Neural cell (in vitro differentiated cells): ENCODE measurements around the gene MRC2. TPM values are rescaled to one million over a fixed set of nuclear protein-coding genes. Genes with fewer than 3 reads are reported as not detected.

Experiments used
- H2AFZ ChIP-seq: fragments of 200-600, 300-800 bp; sonication (generic), shearing (Covaris generic); 2 replicates; pipeline ENCODE4 v1.6.0; 2014; ENCODE audit warnings: low read depth, mild to moderate bottlenecking, antibody characterized with exemption, low read length, moderate library complexity
- H3F3A ChIP-seq: fragments of 200-600 bp; shearing (Covaris generic); 2 replicates; pipeline ENCODE4 v1.6.1; 2016; ENCODE audit warnings: mild to moderate bottlenecking, moderate library complexity, mixed read lengths, antibody characterized with exemption, low read length; ENCODE audit not compliant: insufficient read depth, poor library complexity, severe bottlenecking
- H3K27ac ChIP-seq: fragments of 200-600, 300-800 bp; sonication (generic), shearing (Covaris generic); 2 replicates; pipeline ENCODE4 v1.5.1; 2014; ENCODE audit warnings: mild to moderate bottlenecking, low read length, moderate library complexity
- H3K27me3 ChIP-seq: fragments of 300-800, 200-600 bp; sonication (generic), shearing (Covaris generic); 2 replicates; pipeline ENCODE4 v1.6.0; 2014; ENCODE audit warnings: mild to moderate bottlenecking, low read depth, low read length, moderate library complexity; ENCODE audit not compliant: insufficient read depth
- H3K36me3 ChIP-seq: fragments of 300-800, 200-600 bp; sonication (generic), shearing (Covaris generic); 2 replicates; pipeline ENCODE4 v1.5.1; 2014; ENCODE audit warnings: mild to moderate bottlenecking, antibody characterized with exemption, low read length, moderate library complexity; ENCODE audit not compliant: insufficient read depth
- H3K4me2 ChIP-seq: fragments of 300-800, 200-600 bp; sonication (generic), shearing (Covaris generic); 2 replicates; pipeline ENCODE4 v1.6.0; 2014; ENCODE audit warnings: mild to moderate bottlenecking, low read length
- H3K4me3 ChIP-seq: fragments of 300-800, 200-600 bp; sonication (generic), shearing (Covaris generic); 2 replicates; pipeline ENCODE4 v1.5.1; 2014; ENCODE audit warnings: mild to moderate bottlenecking, low read length, moderate library complexity
- H3K79me2 ChIP-seq: fragments of 200-600 bp; shearing (Covaris generic); replicated peaks from 2 replicates; pipeline ENCODE4 v1.6.0; 2014; ENCODE audit warnings: mild to moderate bottlenecking, low read length, moderate library complexity; ENCODE audit not compliant: insufficient read depth
- H3K9ac ChIP-seq: fragments of 300-800, 200-600 bp; sonication (generic), shearing (Covaris generic); 2 replicates; pipeline ENCODE4 v1.6.1; 2016; ENCODE audit warnings: mild to moderate bottlenecking, low read length, mixed read lengths
- H3K9me2 ChIP-seq: fragments of 200-600 bp; shearing (Covaris generic); 2 replicates; pipeline ENCODE4 v1.6.1; 2016; ENCODE audit warnings: mild to moderate bottlenecking, low read length, mixed read lengths; ENCODE audit not compliant: insufficient read depth
- H3K9me3 ChIP-seq: fragments of 200-600, 300-800 bp; sonication (generic), shearing (Covaris generic); 2 replicates; pipeline ENCODE4 v1.6.1; 2016; ENCODE audit warnings: mild to moderate bottlenecking, mixed run types, low read length, moderate library complexity, mixed read lengths
- H4K20me1 ChIP-seq: fragments of 200-600 bp; shearing (Covaris generic); 2 replicates; pipeline ENCODE4 v1.6.1; 2016; ENCODE audit warnings: mild to moderate bottlenecking, mixed run types; ENCODE audit not compliant: insufficient read depth
- EP300 ChIP-seq: fragments of 450-650 bp; conservative IDR thresholded peaks from 2 replicates; pipeline ENCODE4 v1.6.1; 2014; ENCODE audit warnings: antibody characterized with exemption, mild to moderate bottlenecking, moderate library complexity; ENCODE audit not compliant: poor library complexity, severe bottlenecking
- EZH2 ChIP-seq: fragments of 200-600, 300-800 bp; shearing (Covaris generic), sonication (generic); IDR thresholded peaks from 2 replicates; pipeline ENCODE4 v1.6.1; 2014; ENCODE audit warnings: antibody characterized with exemption, low read length, borderline replicate concordance, mild to moderate bottlenecking; ENCODE audit not compliant: insufficient read depth, poor library complexity, severe bottlenecking
- MXI1 ChIP-seq: fragments of 450-650 bp; conservative IDR thresholded peaks from 2 replicates; pipeline ENCODE4 v1.6.1; 2014; ENCODE audit warnings: antibody characterized with exemption, mild to moderate bottlenecking; ENCODE audit not compliant: poor library complexity, severe bottlenecking
- POLR2AphosphoS5 ChIP-seq: IDR thresholded peaks from 2 replicates; pipeline ENCODE4 v1.6.1; 2012
- RAD21 ChIP-seq: fragments of 450-650 bp; conservative IDR thresholded peaks from 2 replicates; pipeline ENCODE4 v1.6.1; 2014; ENCODE audit warnings: antibody characterized with exemption, mild to moderate bottlenecking, moderate library complexity
- SMC3 ChIP-seq: fragments of 450-650 bp; conservative IDR thresholded peaks from 2 replicates; pipeline ENCODE4 v1.6.1; 2014; ENCODE audit warnings: antibody characterized with exemption, mild to moderate bottlenecking, moderate library complexity; ENCODE audit not compliant: poor library complexity
- TAF1 ChIP-seq: IDR thresholded peaks from 2 replicates; pipeline ENCODE4 v1.6.1; 2012; ENCODE audit warnings: low read depth
- polyA plus RNA-seq: library from polyadenylated mRNA; depleted of rRNA; stranded (reverse); fragments of >200 nt; gene quantifications from 2 replicates; pipeline ENCODE4 v1.2.3, GENCODE V29; 2014
- TF ChIP-seq, protein P1 (sequence below): fragments of 450-650 bp; IDR thresholded peaks from 2 replicates; pipeline ENCODE4 v1.5.1; 2014; ENCODE audit warnings: antibody characterized with exemption, mild to moderate bottlenecking, moderate library complexity; ENCODE audit not compliant: poor library complexity, severe bottlenecking
- TF ChIP-seq, protein P2 (sequence below): IDR thresholded peaks from 2 replicates; pipeline ENCODE4 v1.6.1; 2012; ENCODE audit warnings: borderline replicate concordance

The MRC2 gene
- polyA plus RNA-seq, 1 donor from 2014 or later, result 0.36 TPM

DNA sequence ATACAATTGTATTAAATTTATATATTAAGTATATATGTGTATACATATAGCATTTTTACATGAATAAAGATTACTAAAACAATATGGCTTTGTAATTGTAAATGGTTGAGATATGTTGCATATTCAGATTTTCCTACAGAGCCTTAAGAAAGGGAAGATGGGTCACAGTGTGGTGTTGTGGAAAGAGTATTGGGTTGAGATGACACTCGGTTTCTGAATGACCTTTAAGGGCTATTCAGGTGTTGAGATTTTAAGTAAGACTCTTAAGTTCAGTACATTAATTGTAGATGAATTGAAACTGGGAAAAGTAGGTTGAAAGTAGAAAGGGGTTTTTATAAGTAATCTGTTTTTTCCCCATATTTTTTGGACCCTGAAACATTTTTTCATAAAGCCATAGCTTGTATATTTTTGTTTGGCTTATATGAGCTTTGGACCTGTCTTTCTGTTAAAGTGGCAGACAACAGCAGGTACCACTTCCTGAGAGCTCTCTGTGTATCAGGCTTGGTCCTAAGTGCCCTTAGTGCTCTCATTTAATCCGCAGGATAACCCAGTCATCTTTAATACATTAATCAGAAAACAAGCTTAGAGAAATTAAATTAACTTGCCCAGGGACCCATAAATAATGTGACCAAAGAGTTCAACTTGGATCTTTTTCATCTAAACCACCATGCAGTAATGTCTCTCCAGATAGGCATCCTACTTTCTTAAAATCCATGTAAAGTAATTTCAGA, 48.5 kb upstream of the MRC2 start:
- Histone ChIP-seq H3K27ac (no peak overlapping the region), H3F3A (no peaks in the 10 kb centered on the region), H3K9me2 (no peaks in the 10 kb centered on the region), H4K20me1 (no peaks in the 10 kb centered on the region), H2AFZ (no peak overlapping the region), H3K36me3 (no peaks in the 10 kb centered on the region), H3K27me3 (no peaks in the 10 kb centered on the region), H3K9ac (no peak overlapping the region), H3K9me3 (no peaks in the 10 kb centered on the region), H3K79me2 (no peaks in the 10 kb centered on the region), H3K4me2 (no peak overlapping the region), H3K4me3 (no peak overlapping the region)
- no peak for TF ChIP-seq MXI1
- TF ChIP-seq, protein P1, sequence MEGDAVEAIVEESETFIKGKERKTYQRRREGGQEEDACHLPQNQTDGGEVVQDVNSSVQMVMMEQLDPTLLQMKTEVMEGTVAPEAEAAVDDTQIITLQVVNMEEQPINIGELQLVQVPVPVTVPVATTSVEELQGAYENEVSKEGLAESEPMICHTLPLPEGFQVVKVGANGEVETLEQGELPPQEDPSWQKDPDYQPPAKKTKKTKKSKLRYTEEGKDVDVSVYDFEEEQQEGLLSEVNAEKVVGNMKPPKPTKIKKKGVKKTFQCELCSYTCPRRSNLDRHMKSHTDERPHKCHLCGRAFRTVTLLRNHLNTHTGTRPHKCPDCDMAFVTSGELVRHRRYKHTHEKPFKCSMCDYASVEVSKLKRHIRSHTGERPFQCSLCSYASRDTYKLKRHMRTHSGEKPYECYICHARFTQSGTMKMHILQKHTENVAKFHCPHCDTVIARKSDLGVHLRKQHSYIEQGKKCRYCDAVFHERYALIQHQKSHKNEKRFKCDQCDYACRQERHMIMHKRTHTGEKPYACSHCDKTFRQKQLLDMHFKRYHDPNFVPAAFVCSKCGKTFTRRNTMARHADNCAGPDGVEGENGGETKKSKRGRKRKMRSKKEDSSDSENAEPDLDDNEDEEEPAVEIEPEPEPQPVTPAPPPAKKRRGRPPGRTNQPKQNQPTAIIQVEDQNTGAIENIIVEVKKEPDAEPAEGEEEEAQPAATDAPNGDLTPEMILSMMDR, result no peak

DNA sequence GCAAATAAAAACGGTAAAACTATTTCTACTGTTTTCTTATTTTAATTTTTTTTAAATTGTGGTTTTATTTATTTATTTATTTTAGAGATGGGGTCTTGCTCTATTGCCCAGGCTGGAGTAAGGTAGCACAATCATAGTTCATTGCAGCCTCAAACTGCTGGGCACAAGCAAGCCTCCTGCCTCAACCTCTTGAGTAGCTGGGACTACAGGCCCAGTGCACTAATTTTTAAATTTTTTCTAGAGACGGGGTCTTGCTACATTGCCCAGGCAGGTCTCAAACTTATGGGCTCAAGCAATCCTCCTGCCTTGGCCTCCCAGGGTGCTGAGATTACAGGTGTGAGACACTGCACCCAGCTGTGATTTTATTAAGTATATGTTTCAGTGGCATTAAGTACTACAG, 46.5 kb upstream of the MRC2 start:
- Histone ChIP-seq H2AFZ (no peak overlapping the region), H3K27ac (no peak overlapping the region), H3K27me3 (no peaks in the 10 kb centered on the region), H3F3A (no peaks in the 10 kb centered on the region), H3K9ac (no peak overlapping the region), H4K20me1 (no peaks in the 10 kb centered on the region), H3K9me3 (no peaks in the 10 kb centered on the region), H3K4me2 (no peak overlapping the region), H3K9me2 (no peaks in the 10 kb centered on the region), H3K79me2 (no peaks in the 10 kb centered on the region), H3K4me3 (no peak overlapping the region), H3K36me3 (no peaks in the 10 kb centered on the region)
- no peak for TF ChIP-seq RAD21
- TF ChIP-seq, protein P1, result no peak
- TF ChIP-seq, protein P2, sequence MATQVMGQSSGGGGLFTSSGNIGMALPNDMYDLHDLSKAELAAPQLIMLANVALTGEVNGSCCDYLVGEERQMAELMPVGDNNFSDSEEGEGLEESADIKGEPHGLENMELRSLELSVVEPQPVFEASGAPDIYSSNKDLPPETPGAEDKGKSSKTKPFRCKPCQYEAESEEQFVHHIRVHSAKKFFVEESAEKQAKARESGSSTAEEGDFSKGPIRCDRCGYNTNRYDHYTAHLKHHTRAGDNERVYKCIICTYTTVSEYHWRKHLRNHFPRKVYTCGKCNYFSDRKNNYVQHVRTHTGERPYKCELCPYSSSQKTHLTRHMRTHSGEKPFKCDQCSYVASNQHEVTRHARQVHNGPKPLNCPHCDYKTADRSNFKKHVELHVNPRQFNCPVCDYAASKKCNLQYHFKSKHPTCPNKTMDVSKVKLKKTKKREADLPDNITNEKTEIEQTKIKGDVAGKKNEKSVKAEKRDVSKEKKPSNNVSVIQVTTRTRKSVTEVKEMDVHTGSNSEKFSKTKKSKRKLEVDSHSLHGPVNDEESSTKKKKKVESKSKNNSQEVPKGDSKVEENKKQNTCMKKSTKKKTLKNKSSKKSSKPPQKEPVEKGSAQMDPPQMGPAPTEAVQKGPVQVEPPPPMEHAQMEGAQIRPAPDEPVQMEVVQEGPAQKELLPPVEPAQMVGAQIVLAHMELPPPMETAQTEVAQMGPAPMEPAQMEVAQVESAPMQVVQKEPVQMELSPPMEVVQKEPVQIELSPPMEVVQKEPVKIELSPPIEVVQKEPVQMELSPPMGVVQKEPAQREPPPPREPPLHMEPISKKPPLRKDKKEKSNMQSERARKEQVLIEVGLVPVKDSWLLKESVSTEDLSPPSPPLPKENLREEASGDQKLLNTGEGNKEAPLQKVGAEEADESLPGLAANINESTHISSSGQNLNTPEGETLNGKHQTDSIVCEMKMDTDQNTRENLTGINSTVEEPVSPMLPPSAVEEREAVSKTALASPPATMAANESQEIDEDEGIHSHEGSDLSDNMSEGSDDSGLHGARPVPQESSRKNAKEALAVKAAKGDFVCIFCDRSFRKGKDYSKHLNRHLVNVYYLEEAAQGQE, result no peak
- no peak for TF ChIP-seq MXI1
- TF ChIP-seq SMC3, result no peak
- no peak for TF ChIP-seq POLR2AphosphoS5
- no peak for TF ChIP-seq EZH2
- TF ChIP-seq TAF1, result no peak
- TF ChIP-seq EP300, result no peak
